Measurements from ENCODE around the gene GNA15.
"Not testable (repeated sequence)": the region's sequence is repeated elsewhere in the genome, so short reads cannot be mapped to it uniquely, and the experiment has no call there.

Gene GNA15

DNA sequence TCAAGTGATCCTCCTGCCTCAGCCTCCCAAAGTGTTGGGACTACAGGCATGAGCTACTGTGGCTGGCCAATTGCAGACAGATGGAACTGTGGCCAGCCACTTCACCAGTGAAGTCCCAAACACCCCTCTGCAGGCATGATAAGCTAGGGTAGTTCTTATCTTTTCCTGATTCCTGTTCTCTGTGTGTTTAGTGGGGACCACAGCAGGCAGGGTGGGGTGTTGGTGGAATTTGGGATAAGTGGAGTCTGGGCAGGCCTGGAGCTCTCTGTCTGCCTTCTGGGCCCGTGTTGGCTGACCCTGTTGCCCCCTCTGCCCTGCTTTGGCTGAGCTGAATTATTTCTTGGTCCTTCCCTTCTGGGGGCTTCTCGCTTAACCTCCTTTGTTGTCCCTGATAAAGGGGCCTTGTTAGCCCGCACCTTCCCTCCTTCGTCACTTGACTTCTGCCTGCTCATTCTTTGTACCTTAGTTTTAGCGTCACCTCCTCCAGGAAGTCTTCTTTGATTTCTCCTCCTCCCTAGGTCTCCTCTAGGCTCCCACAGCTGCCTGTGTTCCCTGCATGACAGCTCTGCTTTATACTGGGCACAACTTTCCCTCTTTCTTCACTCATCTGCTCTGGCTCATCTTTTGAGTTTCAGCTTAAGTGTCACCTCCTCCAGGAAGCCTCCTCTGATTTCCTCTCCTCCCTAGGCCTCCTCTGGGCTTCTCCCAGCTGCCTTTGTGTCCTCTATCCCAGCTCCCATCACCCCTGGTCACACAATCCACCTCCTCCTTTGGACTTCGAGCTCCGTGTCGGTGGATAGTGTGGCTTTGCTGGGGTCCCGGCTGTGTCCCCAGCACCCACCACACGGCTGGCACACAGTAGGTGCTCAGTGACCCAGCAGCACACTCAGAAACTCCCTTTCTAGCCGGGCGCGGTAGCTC lies 48.1 kb downstream of the GNA15 start:
- H3K9me3 Mint-ChIP-seq, result no peaks in the 10 kb centered on the region
- H3K4me1 Mint-ChIP-seq, result peaks cover 56% of the 10 kb centered on the region
- H3K36me3 Mint-ChIP-seq, result peaks cover 23% of the 10 kb centered on the region

GRCh38 chr19:3184847-3185460 lies 49.1 kb downstream of the GNA15 start:
- peak overlapping the region; percentile 85 for H3K27ac Mint-ChIP-seq
- H3K4me1 Mint-ChIP-seq, result peaks cover 59% of the 10 kb centered on the region
- peak overlapping the region; percentile 94 for H3K4me3 Mint-ChIP-seq
- H3K36me3 Mint-ChIP-seq, result peaks cover 26% of the 10 kb centered on the region
- H3K27me3 Mint-ChIP-seq, result no peaks in the 10 kb centered on the region
- no peaks in the 10 kb centered on the region for H3K9me3 Mint-ChIP-seq
- ATAC-seq, result peak; percentile 38

More for the DNA sequence above, 48.1 kb downstream of the GNA15 start:
- Mint-ChIP-seq H3K4me3 (peak overlapping the region; percentile 94), H3K27me3 (no peaks in the 10 kb centered on the region), H3K27ac (peak overlapping the region; percentile 85)
- no peak for ATAC-seq

- H3K36me3 Mint-ChIP-seq, result peaks cover 24% of the 10 kb centered on the region
Observed at GRCh38 chr19:3185461-3186159, 49.8 kb downstream of the GNA15 start, which contains the start of gene NCLN. TSS of gene NCLN (plus strand) at chr19:3185930. CDS start at chr19:3186031, 101 bp downstream.

DNA sequence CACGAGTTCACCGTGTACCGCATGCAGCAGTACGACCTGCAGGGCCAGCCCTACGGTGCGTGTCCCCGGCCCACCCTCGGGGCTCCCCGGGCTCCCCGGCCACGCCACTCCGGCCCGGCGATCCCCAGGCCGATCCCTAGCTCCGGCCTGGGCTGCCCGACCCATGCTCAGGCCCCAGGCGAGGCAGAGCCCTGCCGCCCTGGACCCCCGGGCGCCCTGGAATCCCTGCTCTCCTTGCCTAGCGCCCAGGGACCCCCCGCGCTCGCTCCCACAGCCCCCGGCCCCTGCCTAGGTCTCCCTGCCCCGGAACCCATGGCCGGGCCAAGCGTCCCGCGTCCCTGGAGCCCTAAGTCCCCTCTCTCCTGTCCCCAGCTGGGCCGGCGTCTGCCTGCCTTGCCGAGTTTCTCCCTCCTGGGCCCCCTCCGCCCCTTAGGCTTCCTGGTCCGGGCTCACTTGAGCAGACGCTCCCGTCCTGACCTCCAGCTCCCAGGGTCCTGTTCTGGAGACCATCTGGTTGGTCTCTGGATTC lies 50.4 kb downstream of the GNA15 start:
- H3K4me3 Mint-ChIP-seq, result peak overlapping the region; percentile 94
- no peaks in the 10 kb centered on the region for H3K9me3 Mint-ChIP-seq
- H3K27me3 Mint-ChIP-seq, result no peaks in the 10 kb centered on the region
- no peak for ATAC-seq
- peaks cover 66% of the 10 kb centered on the region for H3K4me1 Mint-ChIP-seq
- H3K36me3 Mint-ChIP-seq, result peaks cover 26% of the 10 kb centered on the region
- peak overlapping the region; percentile 85 for H3K27ac Mint-ChIP-seq

More at GRCh38 chr19:3185461-3186159, 49.8 kb downstream of the GNA15 start, which contains the start of gene NCLN:
- H3K9me3 Mint-ChIP-seq, result no peaks in the 10 kb centered on the region
- peak; percentile 95 for ATAC-seq
- peak within 1 kb of the TSS; percentile 85 for H3K27ac Mint-ChIP-seq
- H3K27me3 Mint-ChIP-seq, result no peaks in the 10 kb centered on the region
- peaks cover 60% of the 10 kb centered on the region for H3K4me1 Mint-ChIP-seq
- H3K4me3 Mint-ChIP-seq, result peak within 1 kb of the TSS; percentile 94

- Mint-ChIP-seq H3K27ac (peak overlapping the region; percentile 85), H3K4me3 (peak overlapping the region; percentile 94), H3K9me3 (no peaks in the 10 kb centered on the region), H3K36me3 (peaks cover 26% of the 10 kb centered on the region), H3K27me3 (no peaks in the 10 kb centered on the region), H3K4me1 (peaks cover 66% of the 10 kb centered on the region)
- no peak for ATAC-seq
Observed at GRCh38 chr19:3186891-3187661, 51.2 kb downstream of the GNA15 start.

DNA sequence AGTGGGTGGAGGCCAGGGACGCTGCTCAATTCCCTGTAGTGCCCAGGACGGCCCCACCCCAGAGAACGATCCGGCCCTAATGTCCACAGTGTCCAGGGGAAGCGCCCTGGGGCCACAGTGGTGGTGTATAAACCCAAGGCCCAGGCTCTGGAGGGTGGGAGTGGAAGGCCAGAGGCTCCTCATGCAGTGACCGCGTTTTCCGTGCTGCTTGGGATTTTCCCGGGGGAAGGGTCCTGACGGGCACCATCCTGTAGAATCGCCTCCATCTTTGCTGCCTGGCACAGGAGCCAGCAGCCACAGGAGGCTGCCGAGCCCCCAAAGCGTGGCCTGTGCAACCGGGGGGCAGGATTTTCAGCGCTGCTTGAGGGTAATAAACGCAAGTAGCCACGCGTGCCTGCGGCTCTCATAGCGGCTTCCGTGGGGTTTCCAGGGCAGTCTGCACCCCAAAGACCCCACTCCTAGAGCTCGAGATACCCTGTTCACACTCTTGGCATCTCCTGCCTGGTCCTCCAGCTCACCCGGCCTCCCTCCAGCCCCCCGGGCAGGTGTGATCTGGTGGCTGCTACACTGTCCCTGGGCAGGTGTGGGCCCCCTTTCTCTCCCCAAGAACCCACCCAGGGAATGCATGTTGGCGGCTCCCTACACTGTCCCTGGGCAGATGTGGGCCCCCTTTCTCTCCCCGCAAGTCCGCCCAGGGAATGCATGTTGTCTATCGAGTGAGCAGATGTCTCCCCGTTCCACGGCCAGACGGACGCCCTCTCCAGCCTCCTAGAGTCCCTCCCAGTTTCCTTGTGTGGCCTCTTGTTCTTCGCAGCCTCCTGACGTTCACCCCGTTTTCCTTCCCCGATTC lies 52.1 kb downstream of the GNA15 start:
- H3K27me3 Mint-ChIP-seq, result no peaks in the 10 kb centered on the region
- H3K4me3 Mint-ChIP-seq, result peak overlapping the region; percentile 94
- peaks cover 62% of the 10 kb centered on the region for H3K4me1 Mint-ChIP-seq
- no peak for ATAC-seq
- H3K27ac Mint-ChIP-seq, result peak overlapping the region; percentile 85
- H3K9me3 Mint-ChIP-seq, result no peaks in the 10 kb centered on the region
- H3K36me3 Mint-ChIP-seq, result peaks cover 26% of the 10 kb centered on the region

GRCh38 chr19:3188627-3189596 lies 53.1 kb downstream of the GNA15 start:
- H3K27me3 Mint-ChIP-seq, result no peaks in the 10 kb centered on the region
- H3K9me3 Mint-ChIP-seq, result no peaks in the 10 kb centered on the region
- H3K4me3 Mint-ChIP-seq, result peak overlapping the region; percentile 48
- H3K4me1 Mint-ChIP-seq, result peaks cover 52% of the 10 kb centered on the region
- no peak for ATAC-seq
- H3K27ac Mint-ChIP-seq, result peak overlapping the region; percentile 21
- peaks cover 30% of the 10 kb centered on the region for H3K36me3 Mint-ChIP-seq

DNA sequence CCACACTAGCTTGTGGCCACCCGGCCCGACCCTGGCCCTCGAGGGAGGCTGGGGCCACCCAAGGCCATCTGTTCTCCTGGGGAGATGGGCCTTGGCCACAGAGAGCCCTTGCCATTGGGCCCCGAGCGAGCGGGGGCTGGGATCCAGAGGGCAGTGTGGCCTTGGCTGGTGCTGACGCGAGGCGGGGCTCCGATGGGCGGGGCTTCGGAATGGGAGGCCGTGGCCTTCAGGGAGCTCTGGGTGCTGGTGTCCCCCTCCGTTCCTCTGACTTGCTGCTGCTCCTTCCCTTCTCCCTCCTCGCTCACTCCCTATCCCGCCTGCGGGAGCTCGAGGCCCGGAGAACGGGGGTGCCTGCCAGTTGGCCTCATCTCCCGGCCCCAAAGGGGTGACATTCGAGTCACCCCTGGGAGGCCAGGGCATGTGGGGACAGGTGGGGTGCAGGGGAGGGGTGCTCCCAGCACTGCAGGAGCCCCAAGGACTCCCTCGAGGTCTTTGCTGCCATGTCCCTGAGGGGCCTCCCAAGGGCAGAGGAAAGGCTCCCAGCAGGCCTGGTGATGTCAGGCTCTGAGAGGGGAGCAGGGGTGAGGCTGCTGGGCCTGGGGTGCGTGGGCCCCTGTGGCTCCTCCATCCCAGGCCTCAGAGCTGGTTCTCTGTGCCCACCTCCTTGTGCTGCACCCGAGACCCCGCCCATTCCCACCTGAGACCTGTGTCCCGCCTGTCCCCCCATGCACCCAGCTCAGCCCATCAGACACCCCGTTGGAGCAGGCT lies 54.1 kb downstream of the GNA15 start:
- H3K9me3 Mint-ChIP-seq, result no peaks in the 10 kb centered on the region
- H3K36me3 Mint-ChIP-seq, result peaks cover 33% of the 10 kb centered on the region
- no peaks in the 10 kb centered on the region for H3K27me3 Mint-ChIP-seq
- H3K4me1 Mint-ChIP-seq, result peaks cover 42% of the 10 kb centered on the region
- H3K4me3 Mint-ChIP-seq, result no peak overlapping the region
- H3K27ac Mint-ChIP-seq, result no peak overlapping the region
- no peak for ATAC-seq

- Mint-ChIP-seq H3K27me3 (no peaks in the 10 kb centered on the region), H3K9me3 (no peaks in the 10 kb centered on the region), H3K4me3 (no peak overlapping the region), H3K4me1 (peaks cover 37% of the 10 kb centered on the region), H3K36me3 (peaks cover 34% of the 10 kb centered on the region), H3K27ac (no peak overlapping the region)
- no peak for ATAC-seq
Observed at GRCh38 chr19:3190470-3190770, 54.6 kb downstream of the GNA15 start.

GRCh38 chr19:3190921-3191805 lies 55.3 kb downstream of the GNA15 start:
- ATAC-seq, result no peak
- no peak overlapping the region for H3K27ac Mint-ChIP-seq
- peaks cover 34% of the 10 kb centered on the region for H3K36me3 Mint-ChIP-seq
- H3K4me3 Mint-ChIP-seq, result no peak overlapping the region
- no peaks in the 10 kb centered on the region for H3K27me3 Mint-ChIP-seq
- H3K4me1 Mint-ChIP-seq, result peaks cover 37% of the 10 kb centered on the region
- no peaks in the 10 kb centered on the region for H3K9me3 Mint-ChIP-seq

- not testable (repeated sequence) for ATAC-seq, H3K27me3 Mint-ChIP-seq, H3K9me3 Mint-ChIP-seq, H3K27ac Mint-ChIP-seq, H3K4me3 Mint-ChIP-seq
- H3K4me1 Mint-ChIP-seq, result peaks cover 33% of the 10 kb centered on the region
- peaks cover 34% of the 10 kb centered on the region for H3K36me3 Mint-ChIP-seq
Observed at GRCh38 chr19:3191806-3192104, 55.9 kb downstream of the GNA15 start.

DNA sequence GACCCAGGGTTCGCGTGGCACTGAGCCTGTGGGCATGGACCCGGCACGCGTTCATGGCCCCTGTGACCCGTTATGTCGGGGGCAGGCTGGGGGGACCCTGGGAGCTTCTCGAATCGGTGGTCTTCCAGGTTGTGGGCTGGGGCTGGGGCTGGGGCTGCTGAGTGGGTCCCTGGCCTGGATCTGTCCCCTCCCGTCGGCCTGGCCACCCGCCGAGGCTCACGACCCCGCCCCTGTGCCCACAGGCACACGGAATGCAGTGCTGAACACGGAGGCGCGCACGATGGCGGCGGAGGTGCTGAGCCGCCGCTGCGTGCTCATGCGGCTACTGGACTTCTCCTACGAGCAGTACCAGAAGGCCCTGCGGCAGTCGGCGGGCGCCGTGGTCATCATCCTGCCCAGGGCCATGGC lies 56.4 kb downstream of the GNA15 start:
- ATAC-seq, result no peak
- Mint-ChIP-seq H3K9me3 (no peaks in the 10 kb centered on the region), H3K27ac (no peak overlapping the region), H3K27me3 (no peaks in the 10 kb centered on the region), H3K4me3 (no peak overlapping the region), H3K4me1 (peaks cover 28% of the 10 kb centered on the region), H3K36me3 (peaks cover 34% of the 10 kb centered on the region)

All from stimulated activated memory B cell treated with anti-CD40 and anti-IgM and Interleukin-4, amounts not matched to agents 10 μg/mL and 1 μg/mL and 100 μg/mL, for 72 hours (primary cell).